Ishikawa (cell line): ENCODE data around the gene NRXN3.

ENCODE experiments used
- CEBPB ChIP-seq: IDR thresholded peaks from 2 replicates; pipeline ENCODE4 v1.6.1; 2012
- CREB1 ChIP-seq: IDR thresholded peaks from 2 replicates; pipeline ENCODE4 v1.6.1; 2012; ENCODE audit warnings: low read depth
- EGR1 ChIP-seq: IDR thresholded peaks from 2 replicates; pipeline ENCODE4 v1.6.1; 2012
- EP300 ChIP-seq: IDR thresholded peaks from 2 replicates; pipeline ENCODE4 v1.6.1; 2012; ENCODE audit warnings: borderline replicate concordance
- FOXM1 ChIP-seq: IDR thresholded peaks from 2 replicates; pipeline ENCODE4 v1.6.1; 2012; ENCODE audit warnings: low read depth, borderline replicate concordance
- NFIC ChIP-seq: IDR thresholded peaks from 2 replicates; pipeline ENCODE4 v1.6.1; 2012
- RAD21 ChIP-seq: IDR thresholded peaks from 2 replicates; pipeline ENCODE4 v1.6.1; 2012; ENCODE audit warnings: low read depth
- TAF1 ChIP-seq: IDR thresholded peaks from 2 replicates; pipeline ENCODE4 v1.6.1; 2012; ENCODE audit warnings: low read depth, mild to moderate bottlenecking
- TCF12 ChIP-seq: IDR thresholded peaks from 2 replicates; pipeline ENCODE4 v1.6.1; 2012; ENCODE audit warnings: low read depth
- TEAD4 ChIP-seq: IDR thresholded peaks from 2 replicates; pipeline ENCODE4 v1.6.1; 2012
- YY1 ChIP-seq: IDR thresholded peaks from 2 replicates; pipeline ENCODE4 v1.6.1; 2012; ENCODE audit warnings: low read depth
- ZBTB7A ChIP-seq: IDR thresholded peaks from 2 replicates; pipeline ENCODE4 v1.6.1; 2012; ENCODE audit warnings: low read depth
- TF ChIP-seq, protein P1 (sequence below): IDR thresholded peaks from 2 replicates; pipeline ENCODE4 v1.6.1; 2012
- TF ChIP-seq, protein P2 (sequence below): IDR thresholded peaks from 2 replicates; pipeline ENCODE4 v1.6.1; 2012; ENCODE audit warnings: low read depth, mild to moderate bottlenecking
- TF ChIP-seq, protein P3 (sequence below): IDR thresholded peaks from 2 replicates; pipeline ENCODE4 v1.6.1; 2012

NRXN3 gene

DNA sequence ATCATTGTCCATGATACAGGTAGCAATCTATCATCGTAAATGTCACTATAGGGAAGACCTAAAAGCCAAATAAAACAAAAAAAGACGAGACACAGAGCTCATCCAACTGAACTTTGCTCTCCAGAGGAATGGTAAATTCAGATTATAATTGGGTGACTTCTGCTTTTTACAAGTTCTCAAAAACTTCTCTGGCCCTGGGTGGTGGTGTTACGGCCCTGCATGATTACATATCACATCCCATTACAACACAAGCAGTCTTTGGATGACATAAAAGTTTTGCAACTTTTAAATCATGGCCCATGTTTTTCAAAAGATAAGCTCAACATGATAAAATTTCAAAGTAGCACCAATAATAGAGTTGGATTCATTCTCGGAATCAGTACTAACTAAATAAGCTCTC, 1741.6 kb downstream of the NRXN3 start:
- TF ChIP-seq FOXM1 = no peak
- no peak for TF ChIP-seq EP300
- no peak for TF ChIP-seq TCF12
- TF ChIP-seq ZBTB7A = no peak
- TF ChIP-seq, protein P1, sequence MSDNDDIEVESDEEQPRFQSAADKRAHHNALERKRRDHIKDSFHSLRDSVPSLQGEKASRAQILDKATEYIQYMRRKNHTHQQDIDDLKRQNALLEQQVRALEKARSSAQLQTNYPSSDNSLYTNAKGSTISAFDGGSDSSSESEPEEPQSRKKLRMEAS = no peak
- no peak for TF ChIP-seq CEBPB
- no peak for TF ChIP-seq CREB1
- TF ChIP-seq TEAD4 = no peak
- TF ChIP-seq, protein P2, sequence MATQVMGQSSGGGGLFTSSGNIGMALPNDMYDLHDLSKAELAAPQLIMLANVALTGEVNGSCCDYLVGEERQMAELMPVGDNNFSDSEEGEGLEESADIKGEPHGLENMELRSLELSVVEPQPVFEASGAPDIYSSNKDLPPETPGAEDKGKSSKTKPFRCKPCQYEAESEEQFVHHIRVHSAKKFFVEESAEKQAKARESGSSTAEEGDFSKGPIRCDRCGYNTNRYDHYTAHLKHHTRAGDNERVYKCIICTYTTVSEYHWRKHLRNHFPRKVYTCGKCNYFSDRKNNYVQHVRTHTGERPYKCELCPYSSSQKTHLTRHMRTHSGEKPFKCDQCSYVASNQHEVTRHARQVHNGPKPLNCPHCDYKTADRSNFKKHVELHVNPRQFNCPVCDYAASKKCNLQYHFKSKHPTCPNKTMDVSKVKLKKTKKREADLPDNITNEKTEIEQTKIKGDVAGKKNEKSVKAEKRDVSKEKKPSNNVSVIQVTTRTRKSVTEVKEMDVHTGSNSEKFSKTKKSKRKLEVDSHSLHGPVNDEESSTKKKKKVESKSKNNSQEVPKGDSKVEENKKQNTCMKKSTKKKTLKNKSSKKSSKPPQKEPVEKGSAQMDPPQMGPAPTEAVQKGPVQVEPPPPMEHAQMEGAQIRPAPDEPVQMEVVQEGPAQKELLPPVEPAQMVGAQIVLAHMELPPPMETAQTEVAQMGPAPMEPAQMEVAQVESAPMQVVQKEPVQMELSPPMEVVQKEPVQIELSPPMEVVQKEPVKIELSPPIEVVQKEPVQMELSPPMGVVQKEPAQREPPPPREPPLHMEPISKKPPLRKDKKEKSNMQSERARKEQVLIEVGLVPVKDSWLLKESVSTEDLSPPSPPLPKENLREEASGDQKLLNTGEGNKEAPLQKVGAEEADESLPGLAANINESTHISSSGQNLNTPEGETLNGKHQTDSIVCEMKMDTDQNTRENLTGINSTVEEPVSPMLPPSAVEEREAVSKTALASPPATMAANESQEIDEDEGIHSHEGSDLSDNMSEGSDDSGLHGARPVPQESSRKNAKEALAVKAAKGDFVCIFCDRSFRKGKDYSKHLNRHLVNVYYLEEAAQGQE = no peak
- no peak for TF ChIP-seq NFIC
- TF ChIP-seq TAF1 = no peak
- no peak for TF ChIP-seq EGR1
- no peak for TF ChIP-seq RAD21
- no peak for TF ChIP-seq YY1
- TF ChIP-seq, protein P3, sequence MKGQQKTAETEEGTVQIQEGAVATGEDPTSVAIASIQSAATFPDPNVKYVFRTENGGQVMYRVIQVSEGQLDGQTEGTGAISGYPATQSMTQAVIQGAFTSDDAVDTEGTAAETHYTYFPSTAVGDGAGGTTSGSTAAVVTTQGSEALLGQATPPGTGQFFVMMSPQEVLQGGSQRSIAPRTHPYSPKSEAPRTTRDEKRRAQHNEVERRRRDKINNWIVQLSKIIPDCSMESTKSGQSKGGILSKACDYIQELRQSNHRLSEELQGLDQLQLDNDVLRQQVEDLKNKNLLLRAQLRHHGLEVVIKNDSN = no peak

DNA sequence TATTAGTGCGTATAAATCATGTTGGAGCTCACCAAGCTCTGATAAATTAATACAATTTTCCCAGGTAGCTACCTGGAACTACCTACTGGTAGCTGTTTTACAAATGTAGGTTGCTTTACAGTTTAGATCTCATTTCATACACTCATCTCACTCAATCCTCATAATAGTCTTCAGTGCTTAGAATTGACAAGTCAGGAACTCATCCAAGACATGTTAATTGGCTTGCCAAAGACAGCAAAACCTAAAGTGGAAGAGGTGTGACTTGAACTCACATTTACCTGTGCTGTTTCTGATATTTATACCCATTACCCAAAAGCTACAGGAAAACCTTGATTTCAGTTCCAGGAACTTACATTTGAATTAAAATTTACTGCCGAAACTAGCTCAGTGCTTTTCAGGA, 1744.4 kb downstream of the NRXN3 start:
- no peak for TF ChIP-seq FOXM1
- TF ChIP-seq TCF12 = no peak
- TF ChIP-seq, protein P1 = no peak
- TF ChIP-seq TEAD4 = no peak
- TF ChIP-seq RAD21 = no peak

DNA sequence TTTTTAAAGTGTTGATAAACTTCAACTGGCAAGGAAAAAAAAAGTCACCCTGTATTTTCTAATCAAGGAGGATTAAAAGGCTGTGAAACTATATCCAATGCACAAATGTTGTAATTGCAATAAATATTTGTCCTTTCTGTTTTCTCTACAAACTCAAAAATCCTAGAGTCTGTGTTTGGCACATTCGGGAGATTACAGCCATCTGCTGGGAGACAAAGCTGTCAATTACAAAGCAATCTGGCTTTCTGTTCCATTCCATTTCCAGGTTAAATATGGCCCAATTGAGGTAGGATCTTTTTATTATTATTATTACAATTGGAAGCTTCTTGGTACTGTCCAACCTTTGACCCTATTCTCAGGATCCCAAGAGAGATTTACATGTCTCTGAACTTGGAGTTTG, 1745.2 kb downstream of the NRXN3 start:
- TF ChIP-seq NFIC = no peak
- TF ChIP-seq EP300 = no peak
- TF ChIP-seq YY1 = no peak
- TF ChIP-seq RAD21 = no peak
- TF ChIP-seq CREB1 = no peak
- TF ChIP-seq CEBPB = no peak
- no peak for TF ChIP-seq TAF1
- no peak for TF ChIP-seq ZBTB7A
- TF ChIP-seq EGR1 = no peak
- no peak for TF ChIP-seq TEAD4
- no peak for TF ChIP-seq FOXM1
- TF ChIP-seq, protein P1 = no peak
- TF ChIP-seq, protein P2 = no peak
- no peak for TF ChIP-seq TCF12
- TF ChIP-seq, protein P3 = no peak

DNA sequence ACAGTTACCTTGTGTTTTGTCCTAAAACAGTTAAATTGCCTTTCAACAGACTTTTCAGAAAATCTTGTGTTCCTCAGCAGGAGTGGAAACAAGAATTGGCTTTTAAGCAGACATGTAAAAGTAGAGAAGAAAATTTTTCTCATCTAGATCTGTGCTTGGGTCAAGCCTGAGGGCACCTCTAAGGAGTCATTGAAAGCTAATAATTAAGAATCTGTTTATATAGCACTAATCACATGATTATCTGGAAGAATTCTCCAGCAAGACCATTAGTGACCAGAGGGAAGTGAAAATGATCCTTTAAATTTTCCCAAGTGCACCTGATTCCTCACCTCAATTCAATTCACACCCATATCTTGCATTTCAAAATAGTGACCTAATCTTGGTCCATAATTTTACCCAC, 1746.1 kb downstream of the NRXN3 start:
- TF ChIP-seq, protein P2 = no peak
- no peak for TF ChIP-seq CEBPB
- TF ChIP-seq FOXM1 = no peak
- TF ChIP-seq TAF1 = no peak
- no peak for TF ChIP-seq ZBTB7A
- TF ChIP-seq, protein P3 = no peak
- no peak for TF ChIP-seq RAD21
- TF ChIP-seq TEAD4 = no peak
- TF ChIP-seq EP300 = no peak
- no peak for TF ChIP-seq EGR1
- no peak for TF ChIP-seq NFIC
